GM12875 (cell line): ENCODE data around the gene APEX1.

Experiments
- H3K4me3 ChIP-seq: one replicate; pipeline ENCODE4 v1.5.1; 2011; ENCODE audit warnings: low read depth, low read length, control low read depth
- TF ChIP-seq, protein P1 (sequence below): IDR thresholded peaks from 2 replicates; pipeline ENCODE4 v1.5.1; 2011; ENCODE audit warnings: low read depth, mild to moderate bottlenecking, control low read depth, inconsistent platforms, low read length, moderate library complexity, borderline replicate concordance; ENCODE audit not compliant: insufficient read depth

The APEX1 gene

DNA sequence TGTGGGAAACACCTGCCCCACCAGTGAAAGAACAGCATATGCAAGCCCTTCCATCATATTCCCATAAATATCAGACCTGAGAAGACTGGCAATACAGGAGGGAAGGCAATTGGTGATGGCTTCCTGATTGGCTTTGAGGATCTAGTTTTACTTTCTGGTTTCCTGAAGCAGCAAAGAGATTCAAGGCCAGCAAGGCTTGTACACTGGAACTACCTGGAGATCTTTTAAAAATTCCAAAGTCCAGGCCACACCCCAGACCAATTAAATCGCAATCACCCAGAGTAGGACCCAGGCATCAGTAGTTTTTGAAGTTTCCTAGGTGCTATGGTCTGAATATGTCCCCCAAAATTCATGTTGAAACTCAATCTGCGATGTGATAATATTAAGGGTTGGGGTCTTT is 38.8 kb upstream of the APEX1 start:
- no peak overlapping the region for H3K4me3 ChIP-seq
- TF ChIP-seq, protein P1, sequence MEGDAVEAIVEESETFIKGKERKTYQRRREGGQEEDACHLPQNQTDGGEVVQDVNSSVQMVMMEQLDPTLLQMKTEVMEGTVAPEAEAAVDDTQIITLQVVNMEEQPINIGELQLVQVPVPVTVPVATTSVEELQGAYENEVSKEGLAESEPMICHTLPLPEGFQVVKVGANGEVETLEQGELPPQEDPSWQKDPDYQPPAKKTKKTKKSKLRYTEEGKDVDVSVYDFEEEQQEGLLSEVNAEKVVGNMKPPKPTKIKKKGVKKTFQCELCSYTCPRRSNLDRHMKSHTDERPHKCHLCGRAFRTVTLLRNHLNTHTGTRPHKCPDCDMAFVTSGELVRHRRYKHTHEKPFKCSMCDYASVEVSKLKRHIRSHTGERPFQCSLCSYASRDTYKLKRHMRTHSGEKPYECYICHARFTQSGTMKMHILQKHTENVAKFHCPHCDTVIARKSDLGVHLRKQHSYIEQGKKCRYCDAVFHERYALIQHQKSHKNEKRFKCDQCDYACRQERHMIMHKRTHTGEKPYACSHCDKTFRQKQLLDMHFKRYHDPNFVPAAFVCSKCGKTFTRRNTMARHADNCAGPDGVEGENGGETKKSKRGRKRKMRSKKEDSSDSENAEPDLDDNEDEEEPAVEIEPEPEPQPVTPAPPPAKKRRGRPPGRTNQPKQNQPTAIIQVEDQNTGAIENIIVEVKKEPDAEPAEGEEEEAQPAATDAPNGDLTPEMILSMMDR, result no peak

DNA sequence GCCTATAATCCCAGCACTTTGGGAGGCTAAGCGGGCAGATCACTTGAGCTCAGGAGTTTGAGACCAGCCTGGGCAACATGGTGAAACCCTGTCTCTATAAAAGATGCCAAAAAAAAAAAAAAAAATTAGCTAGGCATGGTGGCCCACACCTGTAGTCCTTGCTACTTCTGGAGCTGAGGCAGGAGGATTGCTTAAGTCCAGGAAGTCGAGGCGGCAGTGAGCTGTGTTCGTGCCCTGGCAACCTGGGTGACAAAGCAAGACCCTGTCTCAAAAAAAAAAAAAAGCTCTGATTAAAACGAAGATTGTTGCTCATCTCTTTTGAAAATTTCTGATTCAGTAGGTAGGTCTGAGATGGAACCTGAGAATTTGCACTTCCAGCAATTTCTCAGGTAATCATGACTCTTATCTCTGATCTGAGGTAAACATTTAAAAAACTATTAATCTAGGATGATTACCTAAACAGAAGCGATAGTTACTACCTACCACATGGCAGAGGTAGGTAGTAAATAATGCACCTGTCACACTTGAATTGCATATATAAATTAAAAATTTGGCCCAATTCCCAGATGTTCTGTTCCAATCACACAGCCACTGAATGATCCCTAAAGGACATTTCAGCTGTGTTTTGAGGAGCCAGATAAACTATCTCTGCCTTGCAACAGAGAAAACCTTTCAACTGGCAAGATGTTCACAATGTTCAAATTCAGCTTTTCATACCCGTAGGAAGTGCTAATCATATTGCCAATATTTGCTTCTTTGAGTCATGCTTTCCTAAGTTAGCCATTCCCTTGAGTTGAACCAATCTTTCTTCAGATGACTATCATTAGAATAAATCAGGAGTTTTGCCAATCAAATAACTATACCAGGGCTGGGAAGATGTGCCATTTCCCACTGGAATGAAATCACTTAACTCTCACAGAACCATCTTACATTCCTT is 37.5 kb upstream of the APEX1 start:
- H3K4me3 ChIP-seq, result no peak overlapping the region
- TF ChIP-seq, protein P1, result no peak

DNA sequence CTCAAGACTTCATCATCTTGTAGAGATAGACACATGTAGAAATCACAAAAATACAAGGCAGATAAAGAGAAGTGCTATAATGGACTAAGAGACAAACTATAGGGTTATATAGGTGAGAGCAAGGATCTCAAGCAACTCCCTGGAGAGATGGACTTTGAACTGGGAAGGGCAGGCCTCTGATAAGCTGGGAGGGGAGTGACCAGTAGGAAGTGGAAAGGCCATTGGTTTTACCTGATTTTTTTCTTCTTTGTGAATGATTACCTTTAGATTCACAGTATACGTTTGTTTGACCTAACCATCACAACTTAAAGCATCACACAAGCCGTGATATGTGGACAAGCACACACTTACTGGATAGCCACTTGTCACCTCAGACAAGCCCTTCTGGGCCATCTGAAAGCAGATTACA is 36.5 kb upstream of the APEX1 start:
- TF ChIP-seq, protein P1, result no peak

DNA sequence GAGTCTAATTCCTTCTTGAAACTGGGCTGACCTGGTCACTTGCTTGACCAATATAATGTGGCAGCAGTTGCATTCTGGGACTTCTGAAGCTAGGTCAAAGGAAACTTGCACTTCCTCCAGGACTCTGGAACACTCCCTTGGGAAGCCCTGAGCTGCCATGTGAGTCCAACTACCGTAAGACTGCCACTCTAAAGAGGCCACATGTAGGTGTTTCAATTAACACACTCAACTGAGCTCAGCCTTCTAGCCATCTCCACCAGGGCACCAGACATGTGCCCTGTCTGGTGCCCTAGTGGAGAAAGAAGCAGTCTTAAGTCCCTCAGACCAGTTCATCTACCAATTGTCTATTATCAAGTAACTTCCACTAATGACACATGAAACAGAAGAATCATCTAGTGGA is 35.6 kb upstream of the APEX1 start:
- TF ChIP-seq, protein P1, result no peak
- no peak overlapping the region for H3K4me3 ChIP-seq

More for the DNA sequence above, 36.5 kb upstream of the APEX1 start:
- no peak overlapping the region for H3K4me3 ChIP-seq

DNA sequence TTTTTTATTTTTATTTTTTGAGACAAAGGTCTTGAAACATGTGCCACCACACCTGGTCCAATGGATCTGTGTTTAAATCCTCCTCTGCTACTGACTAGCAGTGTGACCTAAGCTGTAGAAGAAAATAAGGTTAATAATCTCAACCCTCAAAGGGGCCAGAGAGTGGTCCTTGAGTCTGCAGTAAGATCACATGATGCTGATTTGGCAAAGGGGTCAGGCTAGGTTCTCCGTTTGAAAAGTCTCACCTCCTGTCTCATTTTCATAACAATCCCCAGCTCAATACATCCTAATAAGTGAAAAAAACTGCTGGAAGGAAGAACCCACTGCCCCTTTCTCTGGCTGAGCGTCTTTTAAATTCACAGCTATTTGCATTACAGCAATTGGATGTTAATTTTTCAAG is 33.8 kb upstream of the APEX1 start:
- H3K4me3 ChIP-seq, result no peak overlapping the region
- TF ChIP-seq, protein P1, result no peak

DNA sequence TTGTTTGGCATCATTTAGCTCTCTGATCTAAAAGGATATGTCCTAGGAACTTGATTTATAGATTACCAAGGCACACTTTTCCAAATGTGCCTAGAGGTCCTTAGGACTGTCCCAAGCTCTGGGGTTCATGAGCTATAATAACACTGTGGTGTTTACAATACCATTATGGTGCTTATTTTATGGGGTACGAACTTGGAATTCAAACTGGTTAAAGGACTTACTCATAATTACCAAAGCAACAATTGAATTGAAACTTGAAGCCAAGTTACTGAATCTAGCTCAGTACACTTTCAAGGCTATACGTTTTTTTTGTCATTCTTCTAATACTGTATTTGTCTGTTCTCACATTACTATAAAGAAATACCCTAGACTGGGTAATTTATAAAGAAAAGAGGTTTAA is 32.1 kb upstream of the APEX1 start:
- H3K4me3 ChIP-seq, result no peak overlapping the region
- TF ChIP-seq, protein P1, result no peak

DNA sequence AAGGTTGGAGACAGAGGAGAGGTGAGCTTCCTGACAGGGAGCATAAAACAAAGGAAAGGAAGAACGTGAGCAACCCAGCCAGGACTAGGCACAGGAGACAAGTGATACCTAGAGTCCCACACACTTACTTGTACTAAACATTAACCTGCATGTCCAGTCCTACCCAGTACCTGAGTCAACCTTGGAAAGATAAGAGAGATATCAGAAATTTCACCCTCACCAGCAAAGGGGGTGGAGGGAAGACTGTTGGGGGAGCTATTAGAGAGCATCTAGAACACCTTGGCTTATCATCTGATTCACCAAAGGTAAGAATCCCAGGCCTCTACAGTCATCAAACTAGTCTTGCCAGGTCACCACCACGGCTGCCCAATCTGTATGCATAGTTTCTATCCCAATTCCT is 30.2 kb upstream of the APEX1 start:
- no peak overlapping the region for H3K4me3 ChIP-seq
- TF ChIP-seq, protein P1, result no peak
